ENCODE measurements around the gene PAF1.

GRCh38 chr19:39336483-39336882, 54.4 kb downstream of the PAF1 start:
- TF ChIP-seq POLR2AphosphoS2 (conservative IDR thresholded peaks at IDR 0.05; ENCODE audit: low read length) (no peak), POLR2A (IDR thresholded peaks at IDR 0.05; ENCODE audit: low read length) (no peak), JUN (IDR thresholded peaks at IDR 0.05) (no peak), RFX5 (IDR thresholded peaks at IDR 0.05) (no peak), CEBPB (IDR thresholded peaks at IDR 0.05) (no peak), SMC3 (IDR thresholded peaks at IDR 0.05) (no peak)
- TF ChIP-seq, protein P1, sequence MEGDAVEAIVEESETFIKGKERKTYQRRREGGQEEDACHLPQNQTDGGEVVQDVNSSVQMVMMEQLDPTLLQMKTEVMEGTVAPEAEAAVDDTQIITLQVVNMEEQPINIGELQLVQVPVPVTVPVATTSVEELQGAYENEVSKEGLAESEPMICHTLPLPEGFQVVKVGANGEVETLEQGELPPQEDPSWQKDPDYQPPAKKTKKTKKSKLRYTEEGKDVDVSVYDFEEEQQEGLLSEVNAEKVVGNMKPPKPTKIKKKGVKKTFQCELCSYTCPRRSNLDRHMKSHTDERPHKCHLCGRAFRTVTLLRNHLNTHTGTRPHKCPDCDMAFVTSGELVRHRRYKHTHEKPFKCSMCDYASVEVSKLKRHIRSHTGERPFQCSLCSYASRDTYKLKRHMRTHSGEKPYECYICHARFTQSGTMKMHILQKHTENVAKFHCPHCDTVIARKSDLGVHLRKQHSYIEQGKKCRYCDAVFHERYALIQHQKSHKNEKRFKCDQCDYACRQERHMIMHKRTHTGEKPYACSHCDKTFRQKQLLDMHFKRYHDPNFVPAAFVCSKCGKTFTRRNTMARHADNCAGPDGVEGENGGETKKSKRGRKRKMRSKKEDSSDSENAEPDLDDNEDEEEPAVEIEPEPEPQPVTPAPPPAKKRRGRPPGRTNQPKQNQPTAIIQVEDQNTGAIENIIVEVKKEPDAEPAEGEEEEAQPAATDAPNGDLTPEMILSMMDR (IDR thresholded peaks at IDR 0.05): no peak
